Measurements from ENCODE around the gene ITGA6. TPM values are rescaled to one million over a fixed set of nuclear protein-coding genes. Genes with fewer than 3 reads are reported as not detected.
A peak's percentile ranks its signal among the peaks of the same experiment; 100 is the strongest.

ITGA6 gene
- total RNA-seq, 1 donor from 2014 or later, result 70.4 TPM

DNA sequence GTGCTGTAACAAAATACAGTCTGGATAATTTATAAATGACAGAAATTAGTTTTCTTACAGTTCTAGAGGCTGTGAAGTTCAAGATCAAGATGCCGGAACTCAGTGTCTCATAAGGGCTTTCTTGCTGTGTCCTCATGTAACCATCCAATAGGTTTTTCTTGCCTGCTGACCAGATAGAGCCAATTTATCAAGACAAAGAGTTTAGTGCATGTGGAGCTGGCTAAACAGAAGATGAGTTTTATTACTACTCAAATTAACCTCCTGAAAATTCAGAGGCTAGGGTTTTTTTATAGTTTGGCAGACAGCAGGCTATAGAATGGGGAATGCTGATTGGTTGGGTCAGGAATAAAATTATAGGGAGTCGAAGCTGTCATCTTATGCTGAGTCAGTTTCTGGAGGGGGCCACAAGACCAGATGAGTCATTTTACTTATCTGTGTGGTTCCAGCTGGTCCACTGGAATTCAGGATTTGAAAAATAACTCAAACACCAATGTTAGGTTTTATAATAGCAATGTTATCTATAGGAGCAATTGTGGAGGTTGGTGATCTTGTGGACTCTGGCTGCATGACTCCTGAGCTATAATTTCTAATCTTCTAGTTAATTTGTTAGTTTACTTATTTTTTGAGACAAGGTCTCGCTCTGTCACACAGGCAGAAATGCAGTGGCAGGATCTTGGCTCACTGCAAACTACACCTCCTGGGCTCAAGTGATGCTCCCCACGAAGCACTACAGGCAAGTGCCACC, 125.3 kb downstream of the ITGA6 start:
- no peak for ATAC-seq

GRCh38 chr2:172554352-172555271, 127.2 kb downstream of the ITGA6 start:
- DNase-seq (no peak), ATAC-seq (no peak)
- intact Hi-C loops (cut with DNase I), result no loop called here
- Histone ChIP-seq H3K4me3 (peak overlapping the region; percentile 87), H3K27me3 (ENCODE audit: low read depth) (no peaks in the 10 kb centered on the region), H3K4me1 (peaks cover 14% of the 10 kb centered on the region), H3K9me3 (no peaks in the 10 kb centered on the region), H3K36me3 (no peaks in the 10 kb centered on the region), H3K27ac (peak overlapping the region; percentile 93)
- TF ChIP-seq CTCF (IDR thresholded peaks at IDR 0.05), result no peak

More for the DNA sequence above, 125.3 kb downstream of the ITGA6 start:
- Histone ChIP-seq H3K27ac (no peak overlapping the region), H3K9me3 (no peaks in the 10 kb centered on the region), H3K27me3 (ENCODE audit: low read depth) (no peaks in the 10 kb centered on the region), H3K4me1 (peaks cover 14% of the 10 kb centered on the region), H3K36me3 (no peaks in the 10 kb centered on the region), H3K4me3 (no peak overlapping the region)
- intact Hi-C loops (cut with DNase I), result no loop called here
- TF ChIP-seq CTCF (IDR thresholded peaks at IDR 0.05), result no peak
- DNase-seq, result no peak

GRCh38 chr2:172555272-172555521, 127.8 kb downstream of the ITGA6 start:
- Histone ChIP-seq H3K4me3 (peak overlapping the region; percentile 87), H3K4me1 (peaks cover 14% of the 10 kb centered on the region), H3K36me3 (no peaks in the 10 kb centered on the region), H3K27ac (peak overlapping the region; percentile 93), H3K9me3 (no peaks in the 10 kb centered on the region), H3K27me3 (ENCODE audit: low read depth) (no peaks in the 10 kb centered on the region)
- no peak for ATAC-seq
- DNase-seq, result no peak
- intact Hi-C loops (cut with DNase I), result no loop called here
- TF ChIP-seq CTCF (IDR thresholded peaks at IDR 0.05), result no peak

Other genes starting within 250 kb of the ITGA6 start
- 9.5 TPM for gene PDK1, start 128.5 kb downstream of the ITGA6 start, total RNA-seq